HG03571 (cell line): Measurements from ENCODE around the gene TBPL1.
"Not testable (repeated sequence)": the region's sequence is repeated elsewhere in the genome, so short reads cannot be mapped to it uniquely, and the experiment has no call there.

Experiments
- ATAC-seq: cut with Tn5 transposase; IDR thresholded peaks from one replicate; pipeline ENCODE4 v1.9.1; 2021; ENCODE audit not compliant: unreplicated experiment

The TBPL1 gene

GRCh38 chr6:133952815-133953633 lies at the start of gene TBPL1:
TBPL1 (plus strand) TSS chr6:133953224; CDS start chr6:133980126, 26,902 bp downstream.
- peak; percentile 88 for ATAC-seq

- no peak for ATAC-seq
These were observed 49.2 kb upstream of the TBPL1 start for GRCh38 chr6:133903855-133904254.

GRCh38 chr6:133906050-133906449 lies 47.0 kb upstream of the TBPL1 start:
- ATAC-seq: no peak

GRCh38 chr6:133916650-133917151 lies 36.3 kb upstream of the TBPL1 start:
- ATAC-seq: peak; percentile 63

- ATAC-seq: no peak
These were observed 35.2 kb upstream of the TBPL1 start for GRCh38 chr6:133917781-133918180.

GRCh38 chr6:133918208-133918930 lies 34.7 kb upstream of the TBPL1 start:
- no peak for ATAC-seq

- ATAC-seq: no peak
These were observed 33.7 kb upstream of the TBPL1 start for GRCh38 chr6:133919362-133919761.

- peak; percentile 55 for ATAC-seq
These were observed 31.7 kb upstream of the TBPL1 start for GRCh38 chr6:133921249-133921859.

GRCh38 chr6:133923938-133924593 lies 29.0 kb upstream of the TBPL1 start:
- ATAC-seq: peak; percentile 84

GRCh38 chr6:133931221-133931620 lies 21.8 kb upstream of the TBPL1 start:
- not testable (repeated sequence) for ATAC-seq

GRCh38 chr6:133936352-133936751 lies 16.7 kb upstream of the TBPL1 start:
- ATAC-seq: not testable (repeated sequence)

GRCh38 chr6:133937909-133938308 lies 15.1 kb upstream of the TBPL1 start:
- no peak for ATAC-seq

GRCh38 chr6:133938533-133938932 lies 14.5 kb upstream of the TBPL1 start:
- ATAC-seq: no peak

- ATAC-seq: no peak
These were observed 13.0 kb upstream of the TBPL1 start for GRCh38 chr6:133939778-133940667.

- ATAC-seq: no peak
These were observed 7.9 kb upstream of the TBPL1 start for GRCh38 chr6:133945158-133945557.

GRCh38 chr6:133947302-133947900 lies 5.6 kb upstream of the TBPL1 start:
- ATAC-seq: no peak

- ATAC-seq: no peak
These were observed 4.6 kb upstream of the TBPL1 start for GRCh38 chr6:133948472-133948871.

- no peak for ATAC-seq
These were observed 1.8 kb upstream of the TBPL1 start for GRCh38 chr6:133951227-133951626.
